Right lobe of liver (tissue), 4 donors: ENCODE data around the gene PSMD12.

Source experiments
- CTCF ChIP-seq, 4 donors: fragments of 200-600 bp in 3 of 4; fragments of 450-650 bp in 1 of 4; IDR thresholded peaks; one replicate each; pipeline versions ENCODE4 v1.5.1 to v1.8.0; 2016 to 2022; ENCODE audit warnings: antibody characterized with exemption in 4 of 4, mild to moderate bottlenecking in 2 of 4
- POLR2A ChIP-seq: fragments of 450-650 bp; IDR thresholded peaks from one replicate; pipeline ENCODE4 v1.6.1; 2017; ENCODE audit warnings: antibody characterized with exemption, mild to moderate bottlenecking
- donor health status: DM: no; HTN: no; CAD: no.
- donor health status: DM: no; HTN: no; CAD: no.
- donor health status: DM: no; HTN: yes; CAD: no.

- TF ChIP-seq CTCF (IDR thresholded peaks at IDR 0.05) (no peak), POLR2A (no peak)
Measured at GRCh38 chr17:67365738-67366192, 612 bp downstream of the PSMD12 start.
